ENCODE measurements around the gene ANKRD53.

DNA sequence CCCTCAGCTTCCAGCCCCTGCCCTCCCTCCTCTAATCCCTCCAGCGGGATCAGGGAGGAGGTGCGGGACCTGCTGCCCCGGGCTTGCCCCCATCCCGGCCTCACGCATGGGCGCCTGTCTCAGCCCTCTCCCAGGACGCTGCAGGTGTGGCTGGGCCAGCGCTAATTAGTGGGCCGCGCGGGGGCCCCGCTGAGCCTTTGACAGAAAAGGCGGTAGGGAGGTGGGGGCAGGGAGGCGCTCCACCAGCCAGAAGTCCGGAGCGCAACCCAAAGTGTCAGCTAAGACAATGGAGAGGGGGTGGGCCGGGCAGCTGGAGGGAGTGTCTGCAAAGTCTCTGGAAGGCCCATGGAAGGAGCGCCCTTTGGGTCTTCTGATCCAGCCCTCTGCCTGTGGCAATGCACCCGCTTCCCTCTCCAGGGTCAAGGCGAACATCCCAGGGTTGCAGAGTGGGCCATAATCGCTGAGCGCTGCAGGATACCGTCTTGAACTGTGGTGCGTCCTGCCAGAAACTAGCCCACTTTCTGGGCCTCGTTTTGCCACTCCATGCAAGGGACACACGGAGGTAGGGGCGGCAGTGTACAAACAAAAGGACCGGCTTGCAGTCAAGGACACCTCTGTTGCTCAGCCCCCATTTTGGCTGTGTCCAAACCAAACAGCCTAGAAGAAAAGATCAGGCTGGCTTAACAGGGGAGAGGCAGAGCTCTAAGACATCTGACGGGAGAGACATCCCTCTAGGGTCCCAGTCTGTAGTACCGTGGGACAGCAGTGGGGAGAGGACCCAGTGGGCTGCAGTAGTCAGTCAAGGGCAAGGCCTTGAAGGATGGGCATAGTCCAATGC lies 39.2 kb upstream of the ANKRD53 start:
- TF ChIP-seq ESRRA (IDR thresholded peaks at IDR 0.05; ENCODE audit: borderline replicate concordance, low read length), result no peak
- TF ChIP-seq, protein P1, sequence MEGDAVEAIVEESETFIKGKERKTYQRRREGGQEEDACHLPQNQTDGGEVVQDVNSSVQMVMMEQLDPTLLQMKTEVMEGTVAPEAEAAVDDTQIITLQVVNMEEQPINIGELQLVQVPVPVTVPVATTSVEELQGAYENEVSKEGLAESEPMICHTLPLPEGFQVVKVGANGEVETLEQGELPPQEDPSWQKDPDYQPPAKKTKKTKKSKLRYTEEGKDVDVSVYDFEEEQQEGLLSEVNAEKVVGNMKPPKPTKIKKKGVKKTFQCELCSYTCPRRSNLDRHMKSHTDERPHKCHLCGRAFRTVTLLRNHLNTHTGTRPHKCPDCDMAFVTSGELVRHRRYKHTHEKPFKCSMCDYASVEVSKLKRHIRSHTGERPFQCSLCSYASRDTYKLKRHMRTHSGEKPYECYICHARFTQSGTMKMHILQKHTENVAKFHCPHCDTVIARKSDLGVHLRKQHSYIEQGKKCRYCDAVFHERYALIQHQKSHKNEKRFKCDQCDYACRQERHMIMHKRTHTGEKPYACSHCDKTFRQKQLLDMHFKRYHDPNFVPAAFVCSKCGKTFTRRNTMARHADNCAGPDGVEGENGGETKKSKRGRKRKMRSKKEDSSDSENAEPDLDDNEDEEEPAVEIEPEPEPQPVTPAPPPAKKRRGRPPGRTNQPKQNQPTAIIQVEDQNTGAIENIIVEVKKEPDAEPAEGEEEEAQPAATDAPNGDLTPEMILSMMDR (IDR thresholded peaks at IDR 0.05), result no peak
- TF ChIP-seq, protein P2, sequence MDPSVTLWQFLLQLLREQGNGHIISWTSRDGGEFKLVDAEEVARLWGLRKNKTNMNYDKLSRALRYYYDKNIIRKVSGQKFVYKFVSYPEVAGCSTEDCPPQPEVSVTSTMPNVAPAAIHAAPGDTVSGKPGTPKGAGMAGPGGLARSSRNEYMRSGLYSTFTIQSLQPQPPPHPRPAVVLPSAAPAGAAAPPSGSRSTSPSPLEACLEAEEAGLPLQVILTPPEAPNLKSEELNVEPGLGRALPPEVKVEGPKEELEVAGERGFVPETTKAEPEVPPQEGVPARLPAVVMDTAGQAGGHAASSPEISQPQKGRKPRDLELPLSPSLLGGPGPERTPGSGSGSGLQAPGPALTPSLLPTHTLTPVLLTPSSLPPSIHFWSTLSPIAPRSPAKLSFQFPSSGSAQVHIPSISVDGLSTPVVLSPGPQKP (IDR thresholded peaks at IDR 0.05; ENCODE audit: low read depth, low read length), result no peak
